GM19025 (cell line): ENCODE measurements around the gene LDLRAD4.

Experiments used
- ATAC-seq: cut with Tn5 transposase; IDR thresholded peaks from one replicate; pipeline ENCODE4 v1.9.1; 2021; ENCODE audit warnings: mild to moderate bottlenecking, low read depth, moderate library complexity; ENCODE audit not compliant: unreplicated experiment

LDLRAD4 gene

GRCh38 chr18:13279181-13280069, 60.9 kb downstream of the LDLRAD4 start:
- ATAC-seq, result peak; percentile 51

- ATAC-seq, result no peak
Measured at GRCh38 chr18:13280070-13280795, 61.7 kb downstream of the LDLRAD4 start.

- no peak for ATAC-seq
Measured at GRCh38 chr18:13281406-13281805, 62.8 kb downstream of the LDLRAD4 start.

- no peak for ATAC-seq
Measured at GRCh38 chr18:13283746-13284145, 65.2 kb downstream of the LDLRAD4 start.

DNA sequence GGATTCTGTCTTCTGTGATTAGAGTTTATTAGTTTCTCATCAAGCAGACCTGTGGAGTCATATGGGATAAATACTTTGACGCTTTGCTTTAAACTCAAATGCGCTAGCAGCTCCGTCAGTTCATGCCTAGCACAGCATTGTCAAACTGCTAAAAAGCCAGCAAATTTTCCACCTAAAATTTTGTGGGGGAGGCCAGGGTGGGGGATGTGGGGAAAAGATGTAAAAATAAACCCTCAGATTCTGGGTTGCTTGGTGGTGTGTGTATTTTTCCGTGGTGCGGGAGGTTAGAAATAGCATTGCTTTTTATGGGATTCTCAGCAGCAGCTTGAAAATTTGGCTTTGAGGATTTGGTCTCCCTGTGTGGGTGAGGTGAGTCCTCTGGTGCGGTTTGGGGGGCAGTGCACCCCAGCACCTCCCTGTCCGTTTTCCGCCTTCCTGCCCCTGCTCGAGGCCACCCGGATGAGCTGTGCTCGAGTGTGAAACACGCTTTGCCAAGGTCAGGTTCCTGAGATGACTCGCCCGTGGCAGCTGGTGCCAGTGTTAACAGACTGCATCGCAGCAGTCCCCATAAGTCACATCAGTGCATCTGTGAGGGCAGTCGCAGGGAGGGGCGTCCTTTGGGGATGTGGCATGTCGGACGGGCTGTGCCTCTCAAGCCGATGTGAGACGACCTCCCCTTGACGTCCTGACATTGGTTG, 65.9 kb downstream of the LDLRAD4 start:
- no peak for ATAC-seq

DNA sequence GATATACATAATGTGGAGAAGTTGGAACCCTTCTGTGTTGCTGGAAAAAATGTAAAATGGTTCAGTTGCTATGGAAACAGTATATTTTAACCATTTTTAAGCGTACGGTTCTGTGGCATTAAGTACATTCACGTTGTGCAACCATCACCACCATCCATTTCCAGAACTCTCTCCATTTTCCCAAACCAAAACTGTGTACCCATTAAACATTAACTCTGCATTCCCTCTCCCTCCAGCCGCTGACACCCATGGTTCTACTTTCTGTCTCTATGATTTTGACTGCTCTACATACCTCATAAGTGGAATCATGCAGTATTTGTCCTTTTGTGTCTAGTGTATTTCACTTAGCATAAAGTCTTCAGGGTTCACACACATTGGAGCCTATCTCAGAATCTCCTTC, 67.3 kb downstream of the LDLRAD4 start:
- no peak for ATAC-seq

DNA sequence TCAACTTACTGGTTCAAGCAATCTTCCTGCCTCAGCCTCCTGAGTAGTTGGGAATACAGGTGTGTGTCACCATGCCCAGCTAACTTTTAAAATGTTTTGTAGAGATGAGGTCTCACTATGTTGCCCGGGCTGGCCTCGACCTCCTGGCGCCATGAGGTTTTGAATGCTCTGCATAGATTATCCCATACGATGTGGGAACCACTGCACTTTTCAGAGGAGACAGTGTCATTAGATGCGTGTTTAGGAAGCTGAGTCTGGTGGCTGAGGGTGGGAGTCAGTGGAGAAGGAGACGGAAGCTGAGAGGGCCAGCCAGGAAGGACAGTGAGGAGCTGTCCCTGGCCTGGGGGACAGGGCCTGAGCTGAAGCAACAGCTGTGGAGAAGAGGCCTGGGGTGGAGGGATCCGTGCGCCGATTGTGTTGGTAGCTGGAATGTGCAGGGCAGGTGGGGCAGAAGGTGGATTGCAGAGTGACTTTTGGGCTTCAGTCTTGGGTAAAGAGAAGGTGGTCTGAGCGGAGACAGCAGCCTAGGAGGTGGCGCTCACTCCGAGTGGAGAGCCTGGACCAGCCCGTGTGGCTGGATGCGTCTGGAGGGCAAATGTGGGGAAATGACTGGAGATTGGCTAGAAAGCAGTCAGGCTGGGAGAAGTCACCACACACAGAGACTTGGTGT, 68.0 kb downstream of the LDLRAD4 start:
- ATAC-seq, result no peak

DNA sequence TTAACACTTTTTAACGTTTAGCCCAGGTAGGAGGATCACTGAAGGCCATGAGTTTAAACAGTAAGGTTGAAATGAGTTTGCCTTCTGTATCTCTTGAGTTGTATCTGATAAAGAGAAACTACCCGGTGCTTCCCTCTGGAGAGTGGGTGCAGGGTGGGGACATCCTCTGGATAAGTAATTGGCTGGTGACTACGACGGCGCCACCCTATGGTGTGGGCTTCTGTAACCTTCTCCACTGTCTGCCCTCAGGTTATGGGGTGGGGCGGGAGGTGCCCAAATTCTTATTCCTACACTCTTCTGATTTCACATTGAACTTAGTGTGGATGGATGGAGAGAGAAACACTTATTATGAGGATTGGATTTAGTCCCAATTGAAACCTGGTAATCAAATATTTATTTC, 68.8 kb downstream of the LDLRAD4 start:
- no peak for ATAC-seq

- ATAC-seq, result no peak
Measured at GRCh38 chr18:13288509-13289133, 70.1 kb downstream of the LDLRAD4 start.

DNA sequence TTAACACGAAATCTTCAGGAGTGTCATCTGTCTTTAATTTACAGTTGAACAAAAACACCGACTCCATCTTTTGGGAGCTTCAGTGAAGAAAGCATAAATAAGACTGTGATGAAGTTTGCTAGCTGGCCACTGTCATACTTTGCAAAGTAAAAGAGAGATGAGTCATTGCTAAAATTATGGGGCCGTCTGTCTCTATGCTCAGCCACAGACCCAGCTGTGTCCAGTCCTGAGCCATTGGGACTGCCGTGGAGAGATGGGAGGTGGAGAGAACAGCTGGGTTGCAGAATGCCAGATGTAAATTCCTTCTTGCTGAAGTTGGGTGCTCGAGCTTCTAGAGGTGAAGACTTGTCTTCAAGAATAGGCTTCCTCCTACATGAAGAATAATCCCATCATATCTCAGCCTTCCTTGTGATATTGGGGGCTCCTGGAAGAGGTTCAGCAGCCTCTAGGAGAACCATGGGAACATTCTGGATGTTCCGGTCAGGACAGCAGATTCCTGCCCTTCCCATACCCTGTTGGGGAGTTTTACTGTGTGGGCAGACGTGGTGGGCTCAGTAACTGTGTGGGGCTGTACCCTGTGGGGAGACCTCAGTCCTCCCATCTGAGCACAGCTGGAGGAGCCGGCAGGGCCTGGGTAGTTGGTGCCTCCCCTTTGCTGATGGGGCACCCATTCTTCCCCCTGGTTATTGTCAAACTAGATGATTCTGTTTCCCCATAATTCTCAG, 71.1 kb downstream of the LDLRAD4 start:
- ATAC-seq, result no peak

DNA sequence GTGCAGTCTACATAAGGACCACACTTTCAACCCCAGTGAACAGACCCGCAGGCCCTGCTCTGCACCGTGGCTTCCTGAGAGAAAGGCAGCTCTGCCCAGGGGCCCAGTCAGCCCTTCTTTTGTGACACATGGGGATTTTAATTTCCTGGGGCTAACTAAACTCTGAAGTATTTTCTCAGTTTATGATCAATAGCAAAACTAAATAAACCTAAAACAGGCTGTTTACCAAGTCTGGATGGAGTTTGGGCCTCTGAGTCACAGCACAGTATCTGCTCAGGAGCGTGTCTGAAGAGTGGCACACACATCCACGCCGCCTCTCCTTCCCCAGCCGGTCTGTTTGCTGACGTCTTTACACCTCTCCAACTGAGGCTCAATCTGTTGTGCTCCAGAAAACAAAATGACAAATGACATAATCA, 72.3 kb downstream of the LDLRAD4 start:
- no peak for ATAC-seq

GRCh38 chr18:13291299-13291698, 72.7 kb downstream of the LDLRAD4 start:
- no peak for ATAC-seq

DNA sequence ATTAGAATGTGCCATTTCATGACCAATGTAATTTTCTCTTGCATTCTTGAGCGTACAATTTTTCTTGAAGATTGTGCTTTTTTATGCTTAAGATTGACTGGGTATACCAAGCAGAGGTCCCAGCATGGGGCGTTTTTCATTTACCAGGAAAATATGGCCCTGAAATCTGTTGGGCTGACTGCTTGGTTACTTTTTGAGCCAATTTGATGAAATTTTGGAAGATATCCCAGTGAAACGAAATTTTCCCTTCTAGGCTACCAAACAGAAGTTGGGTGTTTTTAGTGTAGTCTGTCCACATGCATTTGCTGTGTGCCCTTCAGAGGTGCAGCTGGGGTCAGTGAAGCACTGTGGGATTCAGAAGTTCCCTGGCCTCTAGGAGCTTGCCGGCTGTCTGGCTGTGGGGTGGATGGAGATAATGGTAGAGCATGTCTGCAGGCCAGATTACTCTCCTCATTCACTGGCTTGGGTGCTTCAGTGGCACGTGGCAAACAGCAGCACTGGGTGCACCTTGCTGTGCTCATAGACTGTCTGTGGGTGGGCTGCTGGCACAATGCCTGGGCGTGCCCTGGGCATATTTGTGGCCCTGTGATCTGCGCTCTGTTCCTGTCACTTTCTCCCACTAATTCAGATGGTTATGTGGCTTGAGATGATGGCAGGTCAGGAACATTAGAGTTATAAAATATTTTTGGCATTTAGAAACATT, 73.3 kb downstream of the LDLRAD4 start:
- ATAC-seq, result no peak

DNA sequence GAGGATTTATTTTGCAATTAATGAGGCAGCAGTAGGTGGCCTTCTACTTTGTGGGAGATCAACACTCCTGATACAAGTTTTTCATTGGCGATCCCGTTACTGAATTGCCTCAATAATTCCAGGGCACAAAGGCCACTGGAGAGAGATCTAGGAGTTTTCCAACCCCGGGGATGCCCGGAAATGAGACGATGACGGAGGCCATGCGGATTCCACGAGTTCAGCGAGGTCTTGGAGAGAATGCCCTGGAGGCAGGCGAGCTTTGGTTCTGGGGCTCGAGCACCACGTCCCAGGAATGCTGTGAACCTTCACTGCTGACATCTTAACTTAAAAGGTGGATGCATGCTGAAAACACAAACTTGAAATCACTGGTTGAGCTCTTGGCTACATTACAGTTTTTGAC, 74.2 kb downstream of the LDLRAD4 start:
- no peak for ATAC-seq

DNA sequence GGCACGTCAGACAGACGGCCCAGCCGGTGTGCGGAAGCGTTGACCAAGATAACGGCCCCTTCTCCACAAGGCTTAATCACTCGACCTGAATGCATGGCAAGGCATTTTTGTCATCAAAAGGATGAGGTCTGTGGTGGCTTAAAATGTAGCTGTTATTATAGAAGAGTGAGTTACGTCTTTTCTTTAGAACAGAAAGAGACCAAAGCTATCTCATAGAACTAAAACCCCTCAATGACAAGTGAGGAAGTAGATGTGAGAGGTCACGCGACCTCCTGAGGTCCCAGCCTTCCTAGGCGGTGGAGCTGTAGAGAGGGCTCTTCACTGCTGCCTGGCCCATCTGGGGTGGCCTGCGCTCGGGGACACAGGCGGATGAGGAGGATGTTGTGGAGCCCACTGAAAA, 75.7 kb downstream of the LDLRAD4 start:
- ATAC-seq, result no peak

- ATAC-seq, result no peak
Measured at GRCh38 chr18:13295894-13296293, 77.3 kb downstream of the LDLRAD4 start.

- ATAC-seq, result no peak
Measured at GRCh38 chr18:13296867-13297574, 78.5 kb downstream of the LDLRAD4 start.

DNA sequence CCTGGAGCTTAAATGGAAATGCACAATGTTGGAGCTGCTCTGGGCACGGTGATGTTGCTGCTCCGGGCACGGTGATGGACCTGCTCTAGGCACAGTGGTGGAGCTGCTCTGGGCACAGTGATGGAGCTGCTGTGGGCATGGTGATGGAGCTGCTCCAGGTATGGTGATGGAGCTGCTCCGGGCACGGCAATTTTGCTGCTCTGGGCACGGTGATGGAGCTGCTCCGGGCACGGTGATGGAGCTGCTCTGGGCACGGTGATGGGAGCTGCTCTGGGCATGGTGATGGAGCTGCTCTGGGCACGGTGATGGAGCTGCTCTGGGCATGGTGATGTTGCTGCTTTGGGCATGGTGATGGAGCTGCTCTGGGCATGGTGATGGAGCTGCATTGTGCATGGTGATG, 79.7 kb downstream of the LDLRAD4 start:
- no peak for ATAC-seq
